ENCODE results near the gene CHKA.

The CHKA gene

GRCh38 chr11:68031144-68031464, 90.1 kb downstream of the CHKA start:
- no peak for DNase-seq (ENCODE audit: low read depth)

DNA sequence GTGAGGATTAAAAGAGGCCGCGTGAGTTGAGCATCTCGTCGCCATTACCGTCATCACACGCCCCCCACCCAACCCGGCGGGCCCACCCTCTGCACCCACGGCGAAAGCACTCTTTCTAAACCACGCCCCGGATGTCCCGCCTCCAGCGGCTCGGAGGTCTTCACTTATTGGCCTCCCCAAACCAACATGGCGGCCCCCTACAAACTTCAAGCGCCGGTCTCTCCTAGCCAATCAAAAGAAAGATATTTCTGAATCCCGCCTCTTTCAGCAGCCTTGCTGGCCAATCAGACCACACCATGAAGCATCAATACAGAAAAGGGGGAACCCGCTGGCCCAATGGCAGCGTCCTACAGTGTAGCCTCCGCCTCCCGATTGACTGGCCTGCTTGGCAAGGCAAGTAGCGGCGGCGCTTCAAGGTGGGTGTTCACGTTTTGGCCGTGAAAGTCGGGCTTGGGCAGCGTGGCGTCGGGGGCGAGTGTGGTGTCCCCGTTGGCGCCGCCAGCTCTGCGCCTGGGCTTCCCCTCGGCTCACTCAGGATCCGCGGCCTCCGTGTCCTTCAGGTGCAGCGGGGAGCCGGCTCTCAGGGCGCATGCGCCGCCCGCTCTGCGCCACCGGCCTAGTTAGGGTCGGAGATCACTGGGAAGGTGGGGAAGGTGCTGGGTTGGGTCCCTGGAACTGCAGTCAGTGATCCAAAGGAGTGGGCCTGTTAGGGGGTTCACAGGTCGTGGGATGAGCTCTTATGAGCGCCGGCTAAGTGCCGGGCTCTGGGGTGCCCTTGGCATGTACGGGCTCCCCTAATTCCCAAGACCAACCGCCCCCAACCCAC, 90.7 kb downstream of the CHKA start, which contains the start of gene NDUFS8:
Gene NDUFS8, plus strand, starts transcription at position 364 of the 826 bp plus-strand sequence. CDS start 1,471 bp downstream, outside the sequence.
- DNase-seq (ENCODE audit: low read depth), result peak; percentile 96

- DNase-seq (ENCODE audit: low read depth), result no peak
These were observed 92.2 kb downstream of the CHKA start for GRCh38 chr11:68028802-68029545.

DNA sequence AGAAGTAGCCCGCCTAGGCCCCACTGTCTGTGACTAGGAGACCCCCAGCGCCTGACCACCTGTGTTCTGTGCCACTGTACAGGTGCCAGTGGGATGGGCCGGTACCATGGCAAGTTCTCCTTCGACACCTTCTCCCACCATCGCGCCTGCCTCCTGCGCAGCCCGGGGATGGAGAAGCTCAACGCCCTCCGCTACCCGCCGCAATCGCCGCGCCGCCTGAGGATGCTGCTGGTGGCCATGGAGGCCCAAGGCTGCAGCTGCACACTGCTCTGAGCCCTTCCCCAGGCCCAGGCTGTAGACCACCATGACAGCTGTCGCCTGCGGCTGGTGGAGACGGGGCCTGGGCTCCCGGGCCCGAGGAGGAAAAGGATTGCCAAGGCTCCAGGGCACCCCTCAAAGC, 93.5 kb downstream of the CHKA start:
- no peak for DNase-seq (ENCODE audit: low read depth)

DNA sequence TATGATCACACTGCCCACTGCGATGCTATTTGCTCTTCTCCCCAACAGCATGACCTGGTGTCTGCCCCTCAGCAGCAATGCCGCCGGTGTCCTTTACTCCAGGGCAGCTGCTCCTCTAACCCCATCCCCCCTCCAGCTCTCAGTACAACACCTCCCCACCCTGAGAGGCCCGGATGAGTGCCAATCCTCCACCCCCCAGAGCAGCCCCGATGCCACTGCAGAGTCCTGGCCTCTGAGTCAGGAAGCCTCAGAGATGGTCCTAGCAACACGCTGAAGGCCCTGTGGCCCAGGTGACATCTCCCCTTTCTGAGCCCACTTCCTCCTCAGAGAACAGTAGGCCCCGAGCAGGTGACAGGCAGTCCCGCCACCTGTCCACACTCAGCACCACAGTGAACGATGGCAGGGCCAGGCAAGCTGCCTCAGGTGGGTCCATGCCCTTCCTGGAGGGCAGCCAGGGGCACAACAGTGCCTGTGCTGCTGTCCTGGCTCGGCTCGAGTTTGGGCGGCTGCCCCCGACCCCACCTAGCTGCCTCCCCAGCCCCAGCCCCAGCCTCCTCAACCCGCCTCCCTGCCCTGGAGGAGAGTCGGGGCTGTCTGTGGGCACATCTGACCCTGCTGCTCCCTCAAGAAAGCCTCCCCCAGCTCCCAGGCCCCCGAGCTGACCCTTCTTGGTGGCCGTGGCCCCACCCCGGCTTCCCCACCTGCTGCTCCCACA, 94.6 kb downstream of the CHKA start:
- no peak for DNase-seq (ENCODE audit: low read depth)

- no peak for DNase-seq (ENCODE audit: low read depth)
These were observed 96.1 kb downstream of the CHKA start for GRCh38 chr11:68025047-68025446.

- no peak for DNase-seq (ENCODE audit: low read depth)
These were observed 96.7 kb downstream of the CHKA start for GRCh38 chr11:68024508-68024907.

- DNase-seq (ENCODE audit: low read depth), result no peak
These were observed 98.7 kb downstream of the CHKA start for GRCh38 chr11:68022531-68022930.

DNA sequence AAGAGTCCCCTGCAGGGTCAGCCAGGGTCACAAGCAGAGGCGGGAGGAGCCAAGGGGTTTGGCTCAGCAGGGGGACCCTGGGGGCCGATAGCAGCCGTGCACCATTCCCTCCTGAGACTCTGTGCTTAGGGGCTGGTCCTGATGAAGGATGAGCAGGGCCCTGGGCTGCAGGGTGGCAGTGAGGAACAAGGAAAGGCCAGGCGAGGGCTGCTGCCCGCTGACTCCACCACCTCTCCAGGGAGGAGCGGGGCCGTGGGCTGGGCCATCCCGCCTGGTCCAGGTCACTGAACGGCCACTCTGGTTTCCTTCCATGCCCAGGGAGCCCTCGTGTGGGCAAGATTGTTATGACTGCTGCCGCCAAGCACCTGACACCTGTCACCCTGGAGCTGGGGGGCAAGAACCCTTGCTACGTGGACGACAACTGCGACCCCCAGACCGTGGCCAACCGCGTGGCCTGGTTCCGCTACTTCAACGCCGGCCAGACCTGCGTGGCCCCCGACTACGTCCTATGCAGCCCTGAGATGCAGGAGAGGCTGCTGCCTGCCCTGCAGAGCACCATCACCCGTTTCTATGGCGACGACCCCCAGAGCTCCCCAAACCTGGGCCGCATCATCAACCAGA, 99.9 kb downstream of the CHKA start:
- no peak for DNase-seq (ENCODE audit: low read depth)

- no peak for DNase-seq (ENCODE audit: low read depth)
These were observed 100.6 kb downstream of the CHKA start for GRCh38 chr11:68020575-68020974.

DNA sequence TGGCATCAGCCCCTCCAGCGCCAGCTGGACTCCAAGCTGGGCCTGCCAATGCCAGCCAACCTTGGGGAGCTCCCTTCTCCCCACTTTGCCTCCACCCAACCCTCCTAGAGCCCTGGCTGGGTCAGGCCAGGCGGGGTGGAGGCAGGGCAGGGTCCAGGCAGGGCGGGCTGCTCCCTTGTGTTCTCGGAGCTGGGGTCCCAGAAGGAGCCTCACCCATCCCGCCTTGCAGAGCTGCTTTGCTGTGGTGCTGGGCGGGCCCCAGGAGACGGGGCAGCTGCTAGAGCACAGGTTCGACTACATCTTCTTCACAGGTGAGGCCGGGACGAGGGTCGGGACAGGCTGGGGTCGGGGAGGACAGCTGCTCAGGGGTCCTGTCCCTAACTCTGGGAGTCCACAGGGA, 101.7 kb downstream of the CHKA start:
- DNase-seq (ENCODE audit: low read depth), result no peak

GRCh38 chr11:68018730-68019190, 102.4 kb downstream of the CHKA start:
- no peak for DNase-seq (ENCODE audit: low read depth)

DNA sequence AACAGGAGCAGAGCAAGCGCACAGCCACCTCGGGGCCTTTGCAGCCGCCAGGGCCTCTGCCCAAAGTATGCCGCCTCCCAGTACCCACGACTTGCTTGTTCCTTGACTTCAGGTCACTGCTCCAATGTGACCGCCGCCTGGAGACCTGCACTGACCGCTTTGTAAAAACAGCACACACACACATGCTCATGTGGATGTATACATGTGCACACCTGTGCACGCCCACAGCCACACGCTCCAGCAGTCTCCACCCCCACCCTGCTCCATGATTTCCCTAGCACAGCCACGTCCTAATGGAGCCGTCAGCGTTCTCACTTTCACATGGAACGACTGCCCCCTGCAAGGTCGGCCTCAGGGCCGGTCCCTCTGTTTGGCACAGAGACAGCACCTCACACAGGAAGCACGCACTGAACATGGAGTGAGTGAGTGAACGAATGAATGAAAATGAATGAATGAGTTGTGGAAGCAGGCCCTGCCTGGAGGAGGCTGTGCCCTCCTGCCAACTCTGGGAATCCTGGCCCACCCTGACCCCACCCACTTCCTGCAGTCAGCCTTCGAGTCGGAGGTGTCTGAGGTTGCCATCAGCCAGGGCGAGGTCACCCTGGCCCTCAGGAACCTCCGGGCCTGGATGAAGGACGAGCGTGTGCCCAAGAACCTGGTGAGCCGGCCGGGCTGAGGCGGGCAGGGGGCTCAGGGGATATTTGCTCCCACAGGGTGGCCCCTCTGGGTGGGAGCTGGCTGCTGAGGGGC, 103.0 kb downstream of the CHKA start:
- DNase-seq (ENCODE audit: low read depth), result no peak

DNA sequence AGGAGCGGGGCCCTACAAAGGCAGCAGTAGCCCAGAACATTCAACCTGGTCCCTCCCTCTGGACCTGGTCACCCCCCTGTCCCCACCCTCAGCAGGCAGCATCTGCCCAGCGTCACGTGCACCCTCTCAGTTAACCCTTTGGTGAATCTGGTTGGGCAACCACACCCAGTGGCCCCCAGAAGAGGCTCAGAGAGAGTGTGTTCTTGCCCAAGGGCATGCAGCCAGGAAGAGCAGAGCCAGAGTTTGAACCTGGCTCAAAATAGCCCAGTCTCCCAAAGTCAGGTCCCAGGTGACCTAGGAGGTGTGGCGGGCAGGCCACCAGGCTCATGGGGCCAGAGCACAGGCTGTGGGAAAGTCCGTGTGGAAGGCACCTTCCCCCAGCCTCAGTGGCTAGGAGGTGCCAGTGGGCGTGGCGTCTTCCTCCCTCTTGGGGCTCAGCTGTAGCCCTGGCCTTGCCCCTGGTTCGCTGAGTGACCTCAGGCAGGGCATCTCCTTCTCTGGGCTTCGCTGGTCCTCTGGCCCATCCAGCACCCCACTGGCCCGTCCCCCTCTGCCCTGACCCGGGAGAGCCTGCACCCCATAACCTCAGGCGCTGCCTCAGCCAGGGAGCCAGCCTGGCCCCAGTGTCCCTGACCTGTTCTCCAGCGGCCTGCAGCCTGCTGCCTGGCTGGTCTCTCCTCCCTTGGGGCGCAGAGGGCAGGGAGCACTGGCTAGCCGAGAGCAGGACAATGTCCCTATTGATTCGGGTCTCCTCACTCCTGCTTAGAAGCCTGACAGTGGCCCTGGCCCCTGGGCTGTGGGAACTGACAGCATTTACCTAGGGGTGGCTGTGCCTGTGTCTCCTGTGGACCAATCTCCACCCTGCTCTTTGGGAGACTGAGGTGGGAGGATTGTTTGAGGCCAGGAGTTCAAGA, 104.0 kb downstream of the CHKA start:
- DNase-seq (ENCODE audit: low read depth), result no peak

- DNase-seq (ENCODE audit: low read depth), result no peak
These were observed 104.9 kb downstream of the CHKA start for GRCh38 chr11:68016161-68016903.

GRCh38 chr11:68015467-68015866, 105.7 kb downstream of the CHKA start:
- DNase-seq (ENCODE audit: low read depth), result no peak

DNA sequence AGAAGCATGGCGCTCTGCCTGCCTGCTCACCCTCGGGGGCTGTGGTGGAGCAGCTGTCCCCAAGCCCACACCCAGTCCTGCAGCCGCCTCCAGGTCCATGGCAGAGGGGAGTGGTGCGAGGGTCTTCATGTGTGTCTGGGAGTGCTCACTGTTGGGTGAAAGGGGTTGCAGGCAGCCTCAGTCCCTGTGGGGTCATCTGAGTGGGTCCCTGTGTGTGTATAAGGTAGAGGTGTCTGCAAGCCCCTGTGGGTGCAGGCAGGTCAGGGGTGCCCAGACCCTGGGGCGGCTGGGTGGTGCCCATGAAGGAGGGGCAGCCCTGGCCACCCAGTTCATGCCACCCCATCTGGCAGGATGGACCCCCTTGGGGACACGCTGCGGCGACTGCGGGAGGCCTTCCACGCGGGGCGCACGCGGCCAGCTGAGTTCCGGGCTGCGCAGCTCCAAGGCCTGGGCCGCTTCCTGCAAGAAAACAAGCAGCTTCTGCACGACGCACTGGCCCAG, 106.2 kb downstream of the CHKA start:
- DNase-seq (ENCODE audit: low read depth), result no peak

- peak; percentile 31 for DNase-seq (ENCODE audit: low read depth)
These were observed 106.8 kb downstream of the CHKA start for GRCh38 chr11:68014157-68014946.
